CD4-positive, alpha-beta T cell treated with Interleukin-17A for 1 hour (primary cell): ENCODE measurements around the gene AMZ1.
"Not testable (repeated sequence)": the region's sequence is repeated elsewhere in the genome, so short reads cannot be mapped to it uniquely, and the experiment has no call there.

Source experiments
- DNase-seq: peaks from one replicate; pipeline ENCODE4 v3.0.0-alpha.2; 2020

Gene AMZ1

GRCh38 chr7:2692543-2692942, 4.5 kb downstream of the AMZ1 start:
- no peak for DNase-seq

- DNase-seq, result not testable (repeated sequence)
Measured at GRCh38 chr7:2693420-2694121, 5.6 kb downstream of the AMZ1 start.

DNA sequence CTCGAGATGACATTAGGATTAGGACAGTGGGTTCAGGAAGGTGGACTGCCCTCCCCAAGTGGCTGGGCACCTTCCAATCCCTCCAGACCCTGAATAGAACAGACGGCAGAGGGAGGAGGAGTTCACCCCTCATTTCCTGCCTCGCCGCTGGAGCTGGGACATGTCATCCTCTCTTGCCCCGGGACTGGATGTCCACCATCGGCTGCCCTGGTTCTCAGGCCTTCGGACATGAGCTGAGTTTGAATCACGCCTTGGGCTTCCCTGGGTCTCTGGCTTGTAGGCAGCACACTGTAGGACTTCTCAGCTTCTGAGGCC, 6.1 kb downstream of the AMZ1 start:
- DNase-seq, result not testable (repeated sequence)

DNA sequence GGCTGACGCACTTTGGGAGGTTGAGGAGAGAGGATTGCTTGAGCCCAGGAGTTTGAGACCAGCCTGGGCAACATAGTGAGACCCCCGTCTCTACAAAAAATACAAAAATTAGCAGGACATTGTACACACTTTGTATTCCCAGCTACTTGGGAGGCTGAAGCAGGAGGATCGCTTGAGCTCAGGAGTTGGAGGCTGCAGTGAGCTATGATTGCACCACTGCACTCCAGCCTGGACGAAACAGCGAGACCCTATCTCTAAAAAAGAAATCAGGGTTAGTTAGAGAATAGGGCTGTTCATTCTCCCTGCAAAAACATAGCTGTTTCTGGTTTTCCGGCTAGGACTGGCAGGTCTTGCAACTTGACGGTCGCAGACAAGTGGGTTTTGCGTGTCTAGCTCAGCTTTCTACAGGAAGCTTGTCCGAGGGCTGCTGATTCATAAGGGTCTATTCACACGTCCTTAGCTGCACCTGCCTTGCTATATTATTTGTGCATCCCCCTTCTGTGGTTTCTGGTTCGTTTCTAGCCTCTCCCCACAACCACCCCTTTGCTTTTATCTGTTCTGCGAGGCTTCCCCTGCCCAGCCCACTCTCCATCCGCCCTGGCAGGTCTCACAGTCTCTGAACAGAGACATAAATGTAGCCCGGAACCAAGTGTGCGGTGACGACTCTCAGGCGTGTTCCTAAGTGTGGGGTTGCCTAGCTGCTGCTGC, 10.7 kb downstream of the AMZ1 start:
- DNase-seq, result peak; percentile 69

- no peak for DNase-seq
Measured at GRCh38 chr7:2699289-2699620, 11.3 kb downstream of the AMZ1 start.

DNA sequence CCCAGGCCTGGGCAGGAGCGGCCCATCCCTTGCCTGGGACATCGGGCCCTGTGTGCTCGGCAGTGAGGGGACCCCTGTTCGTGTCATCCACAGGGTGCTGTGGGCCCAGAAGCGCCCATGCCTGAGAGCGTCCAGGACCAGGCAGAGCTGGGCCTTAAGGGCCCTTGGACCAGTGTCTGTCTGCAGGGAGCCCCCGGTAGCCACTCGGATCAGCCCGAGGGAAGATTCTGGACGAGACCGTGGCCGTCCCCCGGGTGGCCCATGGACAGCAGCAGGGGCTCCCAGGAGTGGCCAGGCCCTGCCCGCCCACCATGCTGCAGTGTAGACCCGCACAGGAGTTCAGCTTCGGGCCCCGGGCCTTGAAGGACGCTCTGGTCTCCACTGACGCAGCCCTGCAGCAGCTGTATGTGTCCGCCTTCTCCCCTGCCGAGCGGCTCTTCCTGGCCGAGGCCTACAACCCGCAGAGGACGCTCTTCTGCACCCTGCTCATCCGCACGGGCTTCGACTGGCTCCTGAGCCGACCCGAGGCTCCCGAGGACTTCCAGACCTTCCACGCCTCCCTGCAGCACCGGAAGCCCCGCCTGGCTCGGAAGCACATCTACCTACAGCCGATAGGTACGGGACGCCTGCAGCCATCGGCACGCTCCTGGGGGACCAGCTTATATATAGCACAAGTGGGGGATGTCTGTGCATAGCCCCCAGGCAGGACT, 12.3 kb downstream of the AMZ1 start:
- DNase-seq, result no peak

DNA sequence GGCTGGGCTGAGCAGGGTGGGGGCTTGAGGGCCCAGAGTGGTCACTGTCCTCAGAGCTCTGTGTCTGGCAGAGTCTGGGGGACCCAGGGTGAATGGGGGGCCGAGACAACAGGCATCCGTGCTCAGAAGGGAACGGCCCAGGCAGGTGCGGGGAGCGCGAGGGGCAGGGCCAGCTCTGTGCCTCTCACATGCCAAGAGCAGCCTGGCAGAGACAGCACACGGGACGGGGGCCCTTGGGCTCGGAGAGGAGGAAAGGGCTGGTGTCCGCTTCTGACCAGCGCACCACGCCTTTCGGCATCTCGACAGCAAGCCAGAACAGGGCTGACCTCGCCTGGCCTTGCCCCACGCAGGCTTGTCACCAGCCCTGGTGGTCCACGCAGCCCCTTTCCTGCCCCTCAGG, 13.4 kb downstream of the AMZ1 start:
- no peak for DNase-seq

GRCh38 chr7:2701832-2702593, 14.0 kb downstream of the AMZ1 start:
- DNase-seq, result no peak

DNA sequence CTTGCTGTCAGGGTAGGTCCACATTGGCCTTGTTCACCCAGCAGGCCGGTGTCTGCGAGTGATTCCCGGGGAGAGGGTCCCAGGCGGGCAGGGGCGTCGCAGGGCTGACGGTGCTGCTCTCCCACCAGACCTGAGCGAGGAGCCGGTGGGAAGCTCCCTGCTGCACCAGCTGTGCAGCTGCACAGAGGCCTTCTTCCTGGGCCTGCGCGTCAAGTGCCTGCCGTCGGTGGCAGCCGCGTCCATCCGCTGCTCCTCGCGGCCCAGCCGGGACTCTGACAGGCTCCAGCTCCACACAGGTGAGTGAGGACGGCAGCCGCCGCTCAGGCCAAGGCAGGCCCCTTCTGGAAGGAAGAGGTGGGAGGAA, 14.6 kb downstream of the AMZ1 start:
- no peak for DNase-seq

- DNase-seq, result no peak
Measured at GRCh38 chr7:2705371-2706096, 17.5 kb downstream of the AMZ1 start.

DNA sequence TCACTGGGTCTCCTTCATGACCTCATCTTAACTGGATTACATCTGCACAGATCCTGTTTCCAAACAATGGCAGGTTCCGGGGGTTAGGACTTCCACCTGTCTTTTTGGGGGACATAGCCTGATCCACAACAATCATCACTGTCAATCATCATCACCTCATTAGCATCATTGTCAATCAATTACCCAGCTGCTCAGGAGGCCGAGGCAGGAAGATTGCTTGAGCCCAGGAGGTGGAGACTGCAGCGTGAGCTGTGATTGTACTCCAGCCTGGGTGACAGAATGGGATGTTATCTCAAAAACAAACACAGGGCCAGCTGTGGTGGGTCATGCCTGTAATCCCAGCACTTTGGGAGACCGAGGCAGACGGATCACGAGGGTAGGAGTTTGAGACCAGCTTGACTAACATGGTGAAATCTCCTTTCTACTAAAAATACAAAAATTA, 18.7 kb downstream of the AMZ1 start:
- no peak for DNase-seq

GRCh38 chr7:2707481-2707880, 19.5 kb downstream of the AMZ1 start:
- no peak for DNase-seq

DNA sequence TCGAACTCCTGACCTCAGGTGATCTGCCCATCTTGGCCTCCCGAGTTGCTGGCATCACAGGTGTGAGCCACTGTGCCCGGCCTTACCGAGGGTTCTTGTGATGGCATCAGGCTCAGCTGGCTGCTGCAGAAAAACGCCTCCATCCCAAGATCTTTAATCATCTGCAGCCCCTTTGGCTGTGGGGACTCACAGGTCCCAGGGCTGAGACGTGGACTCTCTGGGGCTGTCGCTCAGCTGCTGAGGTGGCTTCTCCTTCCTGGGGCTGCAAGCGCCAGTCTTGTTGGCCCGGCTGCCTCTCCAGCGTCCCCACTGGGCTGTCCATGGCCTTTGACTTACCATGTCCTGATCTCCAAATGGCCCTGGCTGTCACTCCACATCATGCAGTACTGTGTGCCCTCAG, 20.0 kb downstream of the AMZ1 start:
- no peak for DNase-seq

GRCh38 chr7:2708547-2709310, 20.7 kb downstream of the AMZ1 start:
- no peak for DNase-seq

DNA sequence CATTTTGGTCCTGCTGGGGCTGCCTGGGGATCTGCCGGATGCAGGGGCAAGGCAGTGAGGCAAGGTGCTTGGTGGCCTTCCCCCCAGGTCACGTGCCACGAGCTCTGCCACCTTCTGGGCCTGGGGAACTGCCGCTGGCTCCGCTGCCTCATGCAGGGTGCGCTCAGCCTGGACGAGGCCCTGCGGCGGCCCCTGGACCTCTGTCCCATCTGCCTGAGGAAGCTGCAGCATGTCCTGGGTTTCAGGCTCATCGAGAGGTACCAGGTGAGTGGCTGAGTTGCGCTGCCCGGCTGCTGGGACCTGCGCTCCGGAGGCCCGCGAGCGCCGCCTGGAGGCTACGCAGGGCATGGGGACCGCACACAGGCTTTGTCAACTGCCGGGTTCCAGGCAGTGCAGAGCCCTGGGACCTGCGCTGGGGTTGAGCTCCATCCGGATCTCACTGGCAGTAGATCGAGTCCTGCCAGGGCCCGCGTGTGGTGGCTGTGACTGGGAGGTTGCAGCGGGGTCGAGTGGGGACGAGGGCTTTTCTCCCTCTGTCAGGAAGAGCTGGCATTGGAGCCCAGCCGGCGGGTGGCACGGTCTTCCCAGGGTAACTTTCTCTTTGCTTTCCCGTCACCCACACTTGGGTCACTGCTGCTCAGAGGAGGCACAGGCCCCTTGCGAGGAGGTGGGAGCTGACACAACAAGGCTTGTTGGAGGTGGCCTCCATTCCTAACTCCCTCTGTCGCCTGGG, 21.7 kb downstream of the AMZ1 start:
- DNase-seq, result peak; percentile 79

GRCh38 chr7:2710286-2710655, 22.3 kb downstream of the AMZ1 start:
- DNase-seq, result peak; percentile 72

- DNase-seq, result peak; percentile 66
Measured at GRCh38 chr7:2710901-2711551, 23.0 kb downstream of the AMZ1 start.

DNA sequence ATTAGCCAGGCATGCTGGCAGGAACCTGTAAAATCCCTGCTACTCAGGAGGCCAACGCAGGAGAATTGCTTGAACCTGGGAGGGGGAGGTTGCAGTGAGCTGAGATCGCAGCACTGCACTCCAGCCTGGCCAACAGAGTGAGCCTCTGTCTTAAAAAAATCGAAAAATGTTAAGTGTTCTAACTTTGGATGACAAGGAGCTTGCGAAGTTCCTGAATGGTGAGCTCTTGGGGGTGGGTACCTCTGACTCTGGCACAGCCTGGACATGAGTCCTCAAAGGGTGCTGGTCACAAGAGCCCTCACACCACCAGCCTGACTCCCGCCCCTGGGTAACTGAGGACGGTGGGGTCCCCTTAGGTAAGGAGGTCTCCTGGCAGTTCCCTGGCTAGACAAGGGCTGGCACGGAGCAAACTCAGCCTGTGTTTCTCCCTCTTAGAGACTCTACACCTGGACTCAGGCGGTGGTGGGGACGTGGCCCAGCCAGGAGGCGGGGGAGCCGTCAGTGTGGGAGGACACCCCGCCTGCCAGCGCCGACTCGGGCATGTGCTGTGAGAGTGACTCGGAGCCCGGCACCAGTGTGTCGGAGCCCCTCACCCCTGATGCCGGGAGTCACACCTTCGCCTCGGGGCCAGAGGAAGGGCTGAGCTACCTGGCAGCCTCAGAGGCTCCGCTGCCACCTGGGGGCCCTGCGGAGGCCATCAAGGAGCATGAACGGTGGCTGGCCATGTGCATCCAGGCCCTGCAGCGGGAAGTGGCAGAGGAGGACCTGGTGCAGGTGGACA, 24.1 kb downstream of the AMZ1 start:
- DNase-seq, result no peak

DNA sequence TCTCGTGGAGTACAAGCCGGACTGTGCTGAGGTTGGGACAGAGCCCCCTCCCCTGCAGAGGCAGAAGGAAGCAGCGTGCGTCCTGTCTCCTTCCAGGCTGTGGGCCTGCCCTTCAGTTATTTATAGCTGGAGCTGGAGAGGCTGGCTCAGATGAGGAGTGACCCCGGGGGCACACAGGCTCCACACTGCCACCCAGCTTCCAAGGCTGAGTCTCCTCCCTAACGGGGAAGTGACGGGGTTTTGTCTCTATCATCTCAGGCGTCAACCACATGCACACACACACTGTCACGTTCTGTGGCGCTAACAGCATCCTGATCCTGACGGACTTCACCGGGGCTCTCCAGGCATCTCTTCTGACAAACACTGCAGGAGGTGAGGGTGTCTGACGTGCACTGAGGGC, 25.4 kb downstream of the AMZ1 start:
- DNase-seq, result no peak

- DNase-seq, result no peak
Measured at GRCh38 chr7:2713978-2714377, 26.0 kb downstream of the AMZ1 start.
